ENCODE measurements around the gene PTPRA. TPM values are rescaled to one million over a fixed set of nuclear protein-coding genes. Genes with fewer than 3 reads are reported as not detected.
"Not testable (repeated sequence)": the region's sequence is repeated elsewhere in the genome, so short reads cannot be mapped to it uniquely, and the experiment has no call there.

Gene PTPRA
- total RNA-seq, 1 donor from 2014 or later: 50.1 TPM

DNA sequence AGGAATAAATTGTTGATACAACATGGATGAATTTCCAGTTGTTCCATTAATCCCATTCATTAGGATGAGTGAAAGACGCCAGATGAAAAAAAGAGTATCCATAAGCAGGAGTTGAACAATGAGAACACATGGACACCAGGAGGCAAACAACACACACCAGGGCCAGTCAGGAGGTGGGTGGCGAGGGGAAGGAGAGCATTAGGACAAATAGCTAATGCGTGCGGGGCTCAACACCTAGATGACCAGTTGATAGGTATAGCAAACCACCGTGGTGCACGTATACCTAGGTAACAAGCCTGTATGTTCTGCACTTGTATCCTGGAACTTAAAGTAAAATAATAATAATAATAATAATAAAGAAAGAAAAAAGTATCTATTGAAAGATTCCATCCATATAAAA lies 43.9 kb upstream of the PTPRA start:
- FAIRE-seq (no peak), DNase-seq (ENCODE audit: low read depth) (no peak)
- no peaks in the 10 kb centered on the region for H3K9me3 ChIP-seq (ENCODE audit: insufficient read depth, low read depth, low read length)
- H3K4me2 ChIP-seq (ENCODE audit: low read length): no peak overlapping the region
- Mint-ChIP-seq H3K9me3 (ENCODE audit: unreplicated experiment) (peaks cover 2% of the 10 kb centered on the region), H3K27ac (ENCODE audit: unreplicated experiment) (no peak overlapping the region), H3K4me3 (ENCODE audit: unreplicated experiment) (no peak overlapping the region), H3K4me1 (ENCODE audit: low read depth, unreplicated experiment) (peaks cover 5% of the 10 kb centered on the region), H3K27me3 (ENCODE audit: low read depth, unreplicated experiment) (peaks cover 21% of the 10 kb centered on the region), H3K36me3 (ENCODE audit: low read depth, unreplicated experiment) (peaks cover 3% of the 10 kb centered on the region)
- H2AFZ ChIP-seq (ENCODE audit: low read depth, low read length): no peak overlapping the region
- no peak overlapping the region for H3K4me3 ChIP-seq (ENCODE audit: insufficient read depth, low read depth, low read length)
- peaks cover 19% of the 10 kb centered on the region for H3K27me3 ChIP-seq (ENCODE audit: insufficient read depth, low read length)
- TF ChIP-seq, protein P1, sequence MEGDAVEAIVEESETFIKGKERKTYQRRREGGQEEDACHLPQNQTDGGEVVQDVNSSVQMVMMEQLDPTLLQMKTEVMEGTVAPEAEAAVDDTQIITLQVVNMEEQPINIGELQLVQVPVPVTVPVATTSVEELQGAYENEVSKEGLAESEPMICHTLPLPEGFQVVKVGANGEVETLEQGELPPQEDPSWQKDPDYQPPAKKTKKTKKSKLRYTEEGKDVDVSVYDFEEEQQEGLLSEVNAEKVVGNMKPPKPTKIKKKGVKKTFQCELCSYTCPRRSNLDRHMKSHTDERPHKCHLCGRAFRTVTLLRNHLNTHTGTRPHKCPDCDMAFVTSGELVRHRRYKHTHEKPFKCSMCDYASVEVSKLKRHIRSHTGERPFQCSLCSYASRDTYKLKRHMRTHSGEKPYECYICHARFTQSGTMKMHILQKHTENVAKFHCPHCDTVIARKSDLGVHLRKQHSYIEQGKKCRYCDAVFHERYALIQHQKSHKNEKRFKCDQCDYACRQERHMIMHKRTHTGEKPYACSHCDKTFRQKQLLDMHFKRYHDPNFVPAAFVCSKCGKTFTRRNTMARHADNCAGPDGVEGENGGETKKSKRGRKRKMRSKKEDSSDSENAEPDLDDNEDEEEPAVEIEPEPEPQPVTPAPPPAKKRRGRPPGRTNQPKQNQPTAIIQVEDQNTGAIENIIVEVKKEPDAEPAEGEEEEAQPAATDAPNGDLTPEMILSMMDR (IDR thresholded peaks at IDR 0.05; ENCODE audit: insufficient read depth, low read depth, low read length): no peak
- TF ChIP-seq EZH2 (IDR thresholded peaks at IDR 0.05; ENCODE audit: insufficient read depth, low read length): no peak
- no peaks in the 10 kb centered on the region for H4K20me1 ChIP-seq (ENCODE audit: insufficient read depth, low read length)
- H3K79me2 ChIP-seq (ENCODE audit: insufficient read depth, low read length): no peaks in the 10 kb centered on the region
- no peak overlapping the region for H3K9ac ChIP-seq (ENCODE audit: low read length)
- H3K36me3 ChIP-seq (ENCODE audit: insufficient read depth, low read length): no peaks in the 10 kb centered on the region
- no peak overlapping the region for H3K27ac ChIP-seq (ENCODE audit: low read depth, low read length)
- H3K4me1 ChIP-seq (ENCODE audit: insufficient read depth, low read length): peaks cover 5% of the 10 kb centered on the region

DNA sequence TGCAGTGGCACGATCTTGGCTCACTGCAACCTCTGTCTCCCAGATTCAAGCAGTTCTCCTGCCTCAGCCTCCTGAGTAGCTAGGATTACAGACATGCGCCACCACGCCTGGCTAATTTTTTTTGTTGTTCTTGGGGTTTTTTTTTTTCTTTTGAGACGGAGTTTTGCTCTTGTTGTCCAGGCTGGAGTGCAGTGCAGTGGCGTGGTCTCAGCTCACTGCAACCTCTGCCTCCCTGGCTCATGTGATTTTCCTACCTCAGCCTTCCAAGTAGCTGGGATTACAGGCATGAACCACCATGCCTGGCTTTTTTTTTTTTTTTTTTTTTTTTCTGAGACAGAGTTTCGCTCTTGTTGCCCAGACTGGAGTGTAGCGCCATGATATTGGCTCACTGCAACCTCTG lies 42.1 kb upstream of the PTPRA start:
- Mint-ChIP-seq H3K27me3 (ENCODE audit: low read depth, unreplicated experiment) (peaks cover 18% of the 10 kb centered on the region), H3K36me3 (ENCODE audit: low read depth, unreplicated experiment) (peaks cover 12% of the 10 kb centered on the region)
- H3K4me1 Mint-ChIP-seq (ENCODE audit: low read depth, unreplicated experiment); H3K9ac ChIP-seq (ENCODE audit: low read length); H3K4me3 ChIP-seq (ENCODE audit: insufficient read depth, low read depth, low read length); FAIRE-seq; DNase-seq (ENCODE audit: low read depth); H3K79me2 ChIP-seq (ENCODE audit: insufficient read depth, low read length); H3K9me3 ChIP-seq (ENCODE audit: insufficient read depth, low read depth, low read length); H3K4me3 Mint-ChIP-seq (ENCODE audit: unreplicated experiment); H3K27ac ChIP-seq (ENCODE audit: low read depth, low read length); H3K4me1 ChIP-seq (ENCODE audit: insufficient read depth, low read length); H3K27ac Mint-ChIP-seq (ENCODE audit: unreplicated experiment); H3K36me3 ChIP-seq (ENCODE audit: insufficient read depth, low read length); H2AFZ ChIP-seq (ENCODE audit: low read depth, low read length); H3K4me2 ChIP-seq (ENCODE audit: low read length); H4K20me1 ChIP-seq (ENCODE audit: insufficient read depth, low read length); H3K9me3 Mint-ChIP-seq (ENCODE audit: unreplicated experiment): not testable (repeated sequence)
- peaks cover 16% of the 10 kb centered on the region for H3K27me3 ChIP-seq (ENCODE audit: insufficient read depth, low read length)

DNA sequence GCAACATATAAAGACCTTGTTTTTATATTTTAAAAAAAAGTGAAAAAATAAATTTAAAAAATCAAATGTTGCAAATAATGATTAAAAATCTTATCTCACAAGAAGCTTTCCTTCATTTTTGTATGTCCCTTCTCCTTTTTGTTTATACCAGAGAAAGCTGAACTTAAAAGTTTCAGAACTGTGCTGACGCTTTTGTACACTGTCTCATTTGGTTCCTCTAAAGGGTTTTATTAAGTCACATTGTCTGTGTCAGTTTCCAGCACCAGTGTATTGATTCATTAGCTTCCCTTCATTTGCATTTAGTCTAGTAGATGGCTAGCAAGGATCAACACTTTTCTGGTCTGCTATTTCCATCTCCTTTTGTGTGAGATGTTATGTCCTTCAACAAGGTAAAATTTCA lies 39.5 kb upstream of the PTPRA start:
- H3K4me3 ChIP-seq (ENCODE audit: insufficient read depth, low read depth, low read length): no peak overlapping the region
- no peaks in the 10 kb centered on the region for H4K20me1 ChIP-seq (ENCODE audit: insufficient read depth, low read length)
- Mint-ChIP-seq H3K36me3 (ENCODE audit: low read depth, unreplicated experiment) (peaks cover 35% of the 10 kb centered on the region), H3K4me3 (ENCODE audit: unreplicated experiment) (no peak overlapping the region), H3K27ac (ENCODE audit: unreplicated experiment) (no peak overlapping the region), H3K4me1 (ENCODE audit: low read depth, unreplicated experiment) (peaks cover 5% of the 10 kb centered on the region), H3K9me3 (ENCODE audit: unreplicated experiment) (no peaks in the 10 kb centered on the region), H3K27me3 (ENCODE audit: low read depth, unreplicated experiment) (no peaks in the 10 kb centered on the region)
- no peak overlapping the region for H2AFZ ChIP-seq (ENCODE audit: low read depth, low read length)
- peaks cover 2% of the 10 kb centered on the region for H3K36me3 ChIP-seq (ENCODE audit: insufficient read depth, low read length)
- H3K9ac ChIP-seq (ENCODE audit: low read length): no peak overlapping the region
- no peaks in the 10 kb centered on the region for H3K79me2 ChIP-seq (ENCODE audit: insufficient read depth, low read length)
- no peak overlapping the region for H3K27ac ChIP-seq (ENCODE audit: low read depth, low read length)
- DNase-seq (ENCODE audit: low read depth) (no peak), FAIRE-seq (no peak)
- H3K4me2 ChIP-seq (ENCODE audit: low read length): no peak overlapping the region
- TF ChIP-seq, protein P1 (IDR thresholded peaks at IDR 0.05; ENCODE audit: insufficient read depth, low read depth, low read length): no peak
- TF ChIP-seq EZH2 (IDR thresholded peaks at IDR 0.05; ENCODE audit: insufficient read depth, low read length): no peak
- peaks cover 5% of the 10 kb centered on the region for H3K4me1 ChIP-seq (ENCODE audit: insufficient read depth, low read length)
- H3K27me3 ChIP-seq (ENCODE audit: insufficient read depth, low read length): peaks cover 2% of the 10 kb centered on the region
- no peaks in the 10 kb centered on the region for H3K9me3 ChIP-seq (ENCODE audit: insufficient read depth, low read depth, low read length)

Data from astrocyte (in vitro differentiated cells and primary cell).